Gastrocnemius medialis (tissue), 4 donors: ENCODE measurements around the gene MFSD6L.

Experiments
- POLR2A ChIP-seq, 2 donors: fragments of 450-650 bp; IDR thresholded peaks; one replicate each; pipeline ENCODE4 v1.6.1; 2017; ENCODE audit warnings: antibody characterized with exemption in 2 of 2, mild to moderate bottlenecking in 2 of 2, moderate library complexity in 2 of 2
- TF ChIP-seq, protein P1 (sequence below), 5 experiments: fragments of 450-650 bp in 3 of 5; fragments of 200-600 bp in 2 of 5; sonication (generic) in 2 of 5; IDR thresholded peaks in 4 of 5; conservative IDR thresholded peaks in 1 of 5; 1 replicate in 4 of 5; 2 replicates in 1 of 5; pipeline ENCODE4 v1.5.1; 2016 to 2019; ENCODE audit warnings: antibody characterized with exemption in 5 of 5, mild to moderate bottlenecking in 3 of 5, moderate library complexity in 3 of 5

DNA sequence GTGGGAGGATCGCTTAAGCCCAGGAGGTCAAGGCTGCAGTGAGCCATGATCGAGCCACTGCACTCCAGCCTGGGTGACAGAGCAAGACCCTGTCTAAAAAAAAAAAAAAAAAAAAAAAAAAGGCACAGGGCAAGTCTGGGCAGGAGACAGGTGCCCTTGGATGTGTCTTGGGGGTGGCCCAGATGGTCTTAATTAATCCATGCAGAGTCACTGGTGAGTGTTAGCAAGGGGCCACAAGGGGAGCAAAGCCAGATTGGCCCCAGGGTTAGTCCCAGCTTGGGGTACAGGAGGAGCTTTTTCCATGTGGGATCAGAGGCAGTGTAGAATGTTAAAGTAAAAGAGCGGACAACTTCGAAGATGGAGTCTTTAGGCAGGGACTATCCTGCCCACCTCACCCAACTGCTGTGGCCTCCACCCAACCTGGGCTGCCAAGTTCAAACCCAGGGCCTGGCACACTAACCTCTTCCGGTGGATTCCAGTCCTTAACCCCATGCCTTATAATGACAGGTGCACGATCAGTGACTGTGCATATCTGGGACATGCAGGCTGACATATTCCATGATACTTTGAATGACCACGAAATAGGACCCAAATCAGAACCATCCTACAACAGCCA is 32.2 kb upstream of the MFSD6L start:
- TF ChIP-seq, protein P1, sequence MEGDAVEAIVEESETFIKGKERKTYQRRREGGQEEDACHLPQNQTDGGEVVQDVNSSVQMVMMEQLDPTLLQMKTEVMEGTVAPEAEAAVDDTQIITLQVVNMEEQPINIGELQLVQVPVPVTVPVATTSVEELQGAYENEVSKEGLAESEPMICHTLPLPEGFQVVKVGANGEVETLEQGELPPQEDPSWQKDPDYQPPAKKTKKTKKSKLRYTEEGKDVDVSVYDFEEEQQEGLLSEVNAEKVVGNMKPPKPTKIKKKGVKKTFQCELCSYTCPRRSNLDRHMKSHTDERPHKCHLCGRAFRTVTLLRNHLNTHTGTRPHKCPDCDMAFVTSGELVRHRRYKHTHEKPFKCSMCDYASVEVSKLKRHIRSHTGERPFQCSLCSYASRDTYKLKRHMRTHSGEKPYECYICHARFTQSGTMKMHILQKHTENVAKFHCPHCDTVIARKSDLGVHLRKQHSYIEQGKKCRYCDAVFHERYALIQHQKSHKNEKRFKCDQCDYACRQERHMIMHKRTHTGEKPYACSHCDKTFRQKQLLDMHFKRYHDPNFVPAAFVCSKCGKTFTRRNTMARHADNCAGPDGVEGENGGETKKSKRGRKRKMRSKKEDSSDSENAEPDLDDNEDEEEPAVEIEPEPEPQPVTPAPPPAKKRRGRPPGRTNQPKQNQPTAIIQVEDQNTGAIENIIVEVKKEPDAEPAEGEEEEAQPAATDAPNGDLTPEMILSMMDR (IDR thresholded peaks at IDR 0.05 in 4 of 5, conservative IDR thresholded peaks at IDR 0.05 in 1 of 5): no peak
- no peak for TF ChIP-seq POLR2A (IDR thresholded peaks at IDR 0.05)
